DND-41 (cell line): ENCODE data around the gene YPEL1.
A peak's percentile ranks its signal among the peaks of the same experiment; 100 is the strongest.

Experiments
- ATAC-seq: fragments of 200-7000 bp; cut with Tn5 transposase; 3 replicates; pipeline ENCODE4 v1.9.1; 2021; ENCODE audit warnings: low read depth; ENCODE audit not compliant: insufficient read depth
- DNase-seq: peaks from one replicate; pipeline ENCODE4 v3.0.0-alpha.2; 2020
- H2AFZ ChIP-seq: 2 replicates; pipeline ENCODE4 v1.6.0; 2012; ENCODE audit warnings: low read depth, low read length
- H3K27ac ChIP-seq: 2 replicates; pipeline ENCODE4 v1.5.1; 2012; ENCODE audit warnings: low read length, inconsistent platforms
- H3K27me3 ChIP-seq: fragments of 200-600 bp; sonication (generic); 2 replicates; pipeline ENCODE4 v1.6.0; 2012; ENCODE audit warnings: low read length, mild to moderate bottlenecking, inconsistent platforms; ENCODE audit not compliant: insufficient read depth, poor library complexity
- H3K36me3 ChIP-seq: 2 replicates; pipeline ENCODE4 v1.5.1; 2012; ENCODE audit warnings: low read length, inconsistent platforms; ENCODE audit not compliant: insufficient read depth
- H3K4me1 ChIP-seq: 2 replicates; pipeline ENCODE4 v1.5.1; 2012; ENCODE audit warnings: mild to moderate bottlenecking, low read length; ENCODE audit not compliant: insufficient read depth
- H3K4me2 ChIP-seq: 2 replicates; pipeline ENCODE4 v1.6.0; 2012; ENCODE audit warnings: mild to moderate bottlenecking, moderate library complexity, low read length, inconsistent platforms; ENCODE audit not compliant: insufficient read depth
- H3K4me3 ChIP-seq, 2 experiments: fragments of 200-600 bp in 1 of 2; shearing (Covaris generic) in 1 of 2; 2 replicates each; pipeline ENCODE4 v1.5.1; 2012 to 2016; ENCODE audit warnings: inconsistent platforms in 2 of 2, low read length in 2 of 2, mild to moderate bottlenecking in 2 of 2, low read depth in 1 of 2, moderate library complexity in 1 of 2
- H3K79me2 ChIP-seq: 2 replicates; pipeline ENCODE4 v1.6.0; 2012; ENCODE audit warnings: low read length, inconsistent platforms; ENCODE audit not compliant: insufficient read depth
- H3K9ac ChIP-seq: 2 replicates; pipeline ENCODE4 v1.6.0; 2012; ENCODE audit warnings: low read depth, mild to moderate bottlenecking, inconsistent platforms, low read length, moderate library complexity
- H3K9me3 ChIP-seq: 2 replicates; pipeline ENCODE4 v1.5.1; 2012; ENCODE audit warnings: low read length, moderate library complexity, mild to moderate bottlenecking, inconsistent platforms; ENCODE audit not compliant: insufficient read depth, severe bottlenecking
- H4K20me1 ChIP-seq: 2 replicates; pipeline ENCODE4 v1.6.0; 2012; ENCODE audit warnings: low read length; ENCODE audit not compliant: insufficient read depth
- EZH2 ChIP-seq: IDR thresholded peaks from 3 replicates; pipeline ENCODE4 v1.6.1; 2012; ENCODE audit warnings: borderline replicate concordance, low read depth, mild to moderate bottlenecking, moderate library complexity, low read length, inconsistent platforms; ENCODE audit not compliant: severe bottlenecking
- TF ChIP-seq, protein P1 (sequence below): IDR thresholded peaks from 2 replicates; pipeline ENCODE4 v1.5.1; 2012; ENCODE audit warnings: borderline replicate concordance, low read length, moderate library complexity, mild to moderate bottlenecking; ENCODE audit not compliant: poor library complexity, severe bottlenecking; ENCODE audit errors: extremely low read depth

The YPEL1 gene, protein sequence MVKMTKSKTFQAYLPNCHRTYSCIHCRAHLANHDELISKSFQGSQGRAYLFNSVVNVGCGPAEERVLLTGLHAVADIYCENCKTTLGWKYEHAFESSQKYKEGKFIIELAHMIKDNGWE

DNA sequence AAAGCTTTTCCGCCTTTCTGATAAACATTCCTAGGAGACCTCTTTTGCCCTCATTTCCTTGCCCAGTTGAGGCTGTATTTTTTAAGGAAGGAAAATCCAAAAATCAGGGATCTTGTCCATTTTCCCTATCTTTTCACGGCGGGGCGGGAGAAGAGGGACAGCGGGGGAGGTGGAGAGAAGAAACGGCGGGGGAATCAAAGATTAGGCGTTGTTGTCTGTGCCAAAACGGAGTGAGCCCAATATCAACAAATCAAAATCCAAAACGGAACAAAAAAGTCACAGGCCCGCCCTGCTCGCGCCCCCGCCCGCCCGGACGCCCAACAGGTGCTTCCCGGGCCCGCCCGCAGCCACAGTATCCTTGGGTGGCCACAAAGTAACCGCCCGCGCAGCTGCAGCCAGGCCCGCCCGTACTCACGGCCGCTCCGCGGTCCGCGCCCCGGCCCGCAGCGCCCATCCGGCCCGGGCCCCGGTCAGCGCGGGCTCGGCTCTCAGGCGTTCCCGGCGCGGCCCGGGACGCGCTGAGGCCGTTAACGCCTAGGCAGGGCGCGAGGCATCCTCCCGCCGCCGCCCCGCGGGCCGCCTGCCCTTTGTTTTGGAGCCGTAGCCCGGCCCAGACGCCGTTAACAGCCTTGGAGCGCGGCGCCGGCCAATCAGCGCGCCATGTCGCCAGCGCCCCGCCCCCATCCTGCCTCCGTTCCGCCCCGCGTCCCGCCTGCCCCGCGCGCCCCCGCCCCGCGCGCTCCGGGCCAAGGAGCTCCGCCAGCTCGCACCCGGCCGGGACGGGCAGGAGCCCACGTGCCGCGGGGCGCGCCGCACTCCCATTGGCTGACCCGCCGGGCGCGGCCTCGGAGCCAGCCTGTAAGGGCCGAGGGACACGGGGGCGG, at the start of gene YPEL1:
Gene YPEL1 (minus strand): TSS at position 595 of the 884 bp plus-strand sequence. CDS start 25,050 bp downstream, outside the sequence.
- H3K27ac ChIP-seq, result peak within 1 kb of the TSS; percentile 96
- ATAC-seq, result peak; percentile 89

DNA sequence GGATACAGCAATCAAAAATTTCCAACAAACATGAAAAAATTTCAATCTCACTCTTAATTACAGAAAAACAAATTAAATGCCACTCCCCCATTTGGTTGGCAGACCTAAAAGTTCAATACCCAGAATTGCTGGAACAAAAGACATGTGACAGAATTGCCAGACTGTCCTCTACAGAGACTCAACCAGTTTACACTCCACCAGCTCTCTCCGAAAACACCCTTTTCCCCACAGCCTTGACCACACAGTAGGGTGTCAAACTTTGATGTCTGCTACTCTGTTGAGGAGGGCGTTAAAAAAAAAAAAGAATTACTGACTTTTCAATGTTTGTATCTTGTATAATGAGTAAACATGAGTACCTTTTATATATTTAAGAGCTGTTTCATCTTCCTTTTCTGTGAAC, 44.7 kb upstream of the YPEL1 start:
- H3K79me2 ChIP-seq, result peaks cover 17% of the 10 kb centered on the region
- H3K4me2 ChIP-seq, result no peak overlapping the region
- H3K4me3 ChIP-seq, result no peak overlapping the region
- H3K27me3 ChIP-seq, result no peaks in the 10 kb centered on the region
- TF ChIP-seq EZH2, result no peak
- TF ChIP-seq, protein P1, sequence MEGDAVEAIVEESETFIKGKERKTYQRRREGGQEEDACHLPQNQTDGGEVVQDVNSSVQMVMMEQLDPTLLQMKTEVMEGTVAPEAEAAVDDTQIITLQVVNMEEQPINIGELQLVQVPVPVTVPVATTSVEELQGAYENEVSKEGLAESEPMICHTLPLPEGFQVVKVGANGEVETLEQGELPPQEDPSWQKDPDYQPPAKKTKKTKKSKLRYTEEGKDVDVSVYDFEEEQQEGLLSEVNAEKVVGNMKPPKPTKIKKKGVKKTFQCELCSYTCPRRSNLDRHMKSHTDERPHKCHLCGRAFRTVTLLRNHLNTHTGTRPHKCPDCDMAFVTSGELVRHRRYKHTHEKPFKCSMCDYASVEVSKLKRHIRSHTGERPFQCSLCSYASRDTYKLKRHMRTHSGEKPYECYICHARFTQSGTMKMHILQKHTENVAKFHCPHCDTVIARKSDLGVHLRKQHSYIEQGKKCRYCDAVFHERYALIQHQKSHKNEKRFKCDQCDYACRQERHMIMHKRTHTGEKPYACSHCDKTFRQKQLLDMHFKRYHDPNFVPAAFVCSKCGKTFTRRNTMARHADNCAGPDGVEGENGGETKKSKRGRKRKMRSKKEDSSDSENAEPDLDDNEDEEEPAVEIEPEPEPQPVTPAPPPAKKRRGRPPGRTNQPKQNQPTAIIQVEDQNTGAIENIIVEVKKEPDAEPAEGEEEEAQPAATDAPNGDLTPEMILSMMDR, result no peak
- H4K20me1 ChIP-seq, result 0 out of 2 replicates have a peak, but pooled peaks cover 7% of the 10 kb centered on the region
- ATAC-seq (no peak), DNase-seq (no peak)
- H3K27ac ChIP-seq, result no peak overlapping the region
- H3K36me3 ChIP-seq, result peaks cover 70% of the 10 kb centered on the region
- H3K4me1 ChIP-seq, result no peaks in the 10 kb centered on the region
- no peak overlapping the region for H2AFZ ChIP-seq
- H3K9ac ChIP-seq, result no peak overlapping the region
- no peaks in the 10 kb centered on the region for H3K9me3 ChIP-seq

More for the DNA sequence above, at the start of gene YPEL1:
- peak; percentile 95 for DNase-seq
- Histone ChIP-seq H3K9ac (peak within 1 kb of the TSS; percentile 94), H3K9me3 (no peaks in the 10 kb centered on the region), H3K36me3 (peaks cover 9% of the 10 kb centered on the region), H3K79me2 (peaks cover 48% of the 10 kb centered on the region), H3K4me1 (peaks cover 50% of the 10 kb centered on the region), H2AFZ (peak within 1 kb of the TSS; percentile 97), H3K4me3 (peak within 1 kb of the TSS; percentile 81 to 98), H4K20me1 (peaks cover 7% of the 10 kb centered on the region; the same call in 1 of the 2 replicates), H3K27me3 (no peaks in the 10 kb centered on the region), H3K4me2 (peak within 1 kb of the TSS; percentile 98)
- TF ChIP-seq, protein P1, result no peak
- TF ChIP-seq EZH2, result no peak

DNA sequence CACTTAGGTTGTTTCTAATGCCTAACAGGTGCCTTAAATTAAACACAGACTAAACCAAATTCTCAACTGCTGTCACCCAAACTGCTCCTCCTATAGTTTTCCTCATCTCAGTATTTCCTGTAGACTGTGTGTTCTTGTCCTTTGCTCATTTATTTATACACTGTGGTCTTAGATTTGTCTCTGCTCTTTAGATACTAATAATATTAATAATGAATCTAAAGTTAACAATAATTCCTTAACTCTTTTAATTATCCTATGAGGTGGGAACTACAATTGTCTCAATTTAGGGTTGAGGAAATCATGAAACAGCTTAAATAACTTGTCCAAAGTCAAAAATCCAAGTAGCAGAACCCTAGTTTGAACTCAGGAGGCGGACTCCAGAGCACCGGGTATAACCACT, 43.9 kb upstream of the YPEL1 start:
- Histone ChIP-seq H3K27me3 (no peaks in the 10 kb centered on the region), H3K9ac (no peak overlapping the region), H3K79me2 (peaks cover 11% of the 10 kb centered on the region), H3K4me2 (no peak overlapping the region), H2AFZ (no peak overlapping the region), H3K27ac (no peak overlapping the region), H3K4me1 (no peaks in the 10 kb centered on the region), H3K4me3 (no peak overlapping the region), H3K36me3 (peaks cover 62% of the 10 kb centered on the region), H4K20me1 (0 out of 2 replicates have a peak, but pooled peaks cover 7% of the 10 kb centered on the region), H3K9me3 (no peaks in the 10 kb centered on the region)
- TF ChIP-seq, protein P1, result no peak
- no peak for TF ChIP-seq EZH2
- DNase-seq, result no peak
- ATAC-seq, result no peak
